A549 (cell line): ENCODE measurements around the gene BICD2.

Experiments
- JUN ChIP-seq, 2 experiments: fragments of >200 bp; sonication (Bioruptor Twin); formaldehyde crosslinking; IDR thresholded peaks; 2 replicates in 1 of 2; 3 replicates in 1 of 2; pipeline ENCODE4 v1.6.1; 2016 to 2017
- POLR2A ChIP-seq: IDR thresholded peaks from 2 replicates; pipeline ENCODE4 v1.6.1; 2012; ENCODE audit warnings: mild to moderate bottlenecking, low read length
- TF ChIP-seq, protein P1 (sequence below): fragments of >200 bp; sonication (Bioruptor Twin); formaldehyde crosslinking; IDR thresholded peaks from 3 replicates; pipeline ENCODE4 v1.5.1; 2016
- TF ChIP-seq, protein P2 (sequence below): fragments of 200-600 bp; sonication (generic); IDR thresholded peaks from 2 replicates; pipeline ENCODE4 v1.6.1; 2016; ENCODE audit warnings: antibody characterized with exemption, mild to moderate bottlenecking, moderate library complexity
- TF ChIP-seq, protein P3 (sequence below): fragments of 450-650 bp; IDR thresholded peaks from 2 replicates; pipeline ENCODE4 v1.6.1; 2014; ENCODE audit warnings: antibody characterized with exemption

DNA sequence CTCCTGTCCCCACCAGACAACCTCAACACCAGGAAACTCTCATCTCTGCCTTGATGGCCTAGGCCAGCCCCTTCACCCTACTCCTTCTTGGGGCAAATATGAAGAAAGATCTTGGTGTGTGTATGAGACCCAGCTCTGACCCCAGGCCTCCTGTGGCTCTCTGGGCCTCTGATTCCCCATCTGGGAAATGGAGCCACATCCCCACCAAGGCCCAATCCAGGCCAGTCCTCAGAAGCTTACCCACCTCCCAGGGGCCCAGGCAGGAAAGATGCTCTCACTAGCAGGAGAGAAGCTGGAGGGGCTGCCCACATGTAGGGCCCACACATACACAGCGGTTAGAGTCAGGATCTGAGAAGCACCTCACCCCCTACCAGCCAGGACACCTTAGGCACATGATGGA, 38.9 kb downstream of the BICD2 start:
- TF ChIP-seq JUN (IDR thresholded peaks at IDR 0.05) (no peak), POLR2A (no peak)
- TF ChIP-seq, protein P1, sequence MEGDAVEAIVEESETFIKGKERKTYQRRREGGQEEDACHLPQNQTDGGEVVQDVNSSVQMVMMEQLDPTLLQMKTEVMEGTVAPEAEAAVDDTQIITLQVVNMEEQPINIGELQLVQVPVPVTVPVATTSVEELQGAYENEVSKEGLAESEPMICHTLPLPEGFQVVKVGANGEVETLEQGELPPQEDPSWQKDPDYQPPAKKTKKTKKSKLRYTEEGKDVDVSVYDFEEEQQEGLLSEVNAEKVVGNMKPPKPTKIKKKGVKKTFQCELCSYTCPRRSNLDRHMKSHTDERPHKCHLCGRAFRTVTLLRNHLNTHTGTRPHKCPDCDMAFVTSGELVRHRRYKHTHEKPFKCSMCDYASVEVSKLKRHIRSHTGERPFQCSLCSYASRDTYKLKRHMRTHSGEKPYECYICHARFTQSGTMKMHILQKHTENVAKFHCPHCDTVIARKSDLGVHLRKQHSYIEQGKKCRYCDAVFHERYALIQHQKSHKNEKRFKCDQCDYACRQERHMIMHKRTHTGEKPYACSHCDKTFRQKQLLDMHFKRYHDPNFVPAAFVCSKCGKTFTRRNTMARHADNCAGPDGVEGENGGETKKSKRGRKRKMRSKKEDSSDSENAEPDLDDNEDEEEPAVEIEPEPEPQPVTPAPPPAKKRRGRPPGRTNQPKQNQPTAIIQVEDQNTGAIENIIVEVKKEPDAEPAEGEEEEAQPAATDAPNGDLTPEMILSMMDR, result no peak
- TF ChIP-seq, protein P2, sequence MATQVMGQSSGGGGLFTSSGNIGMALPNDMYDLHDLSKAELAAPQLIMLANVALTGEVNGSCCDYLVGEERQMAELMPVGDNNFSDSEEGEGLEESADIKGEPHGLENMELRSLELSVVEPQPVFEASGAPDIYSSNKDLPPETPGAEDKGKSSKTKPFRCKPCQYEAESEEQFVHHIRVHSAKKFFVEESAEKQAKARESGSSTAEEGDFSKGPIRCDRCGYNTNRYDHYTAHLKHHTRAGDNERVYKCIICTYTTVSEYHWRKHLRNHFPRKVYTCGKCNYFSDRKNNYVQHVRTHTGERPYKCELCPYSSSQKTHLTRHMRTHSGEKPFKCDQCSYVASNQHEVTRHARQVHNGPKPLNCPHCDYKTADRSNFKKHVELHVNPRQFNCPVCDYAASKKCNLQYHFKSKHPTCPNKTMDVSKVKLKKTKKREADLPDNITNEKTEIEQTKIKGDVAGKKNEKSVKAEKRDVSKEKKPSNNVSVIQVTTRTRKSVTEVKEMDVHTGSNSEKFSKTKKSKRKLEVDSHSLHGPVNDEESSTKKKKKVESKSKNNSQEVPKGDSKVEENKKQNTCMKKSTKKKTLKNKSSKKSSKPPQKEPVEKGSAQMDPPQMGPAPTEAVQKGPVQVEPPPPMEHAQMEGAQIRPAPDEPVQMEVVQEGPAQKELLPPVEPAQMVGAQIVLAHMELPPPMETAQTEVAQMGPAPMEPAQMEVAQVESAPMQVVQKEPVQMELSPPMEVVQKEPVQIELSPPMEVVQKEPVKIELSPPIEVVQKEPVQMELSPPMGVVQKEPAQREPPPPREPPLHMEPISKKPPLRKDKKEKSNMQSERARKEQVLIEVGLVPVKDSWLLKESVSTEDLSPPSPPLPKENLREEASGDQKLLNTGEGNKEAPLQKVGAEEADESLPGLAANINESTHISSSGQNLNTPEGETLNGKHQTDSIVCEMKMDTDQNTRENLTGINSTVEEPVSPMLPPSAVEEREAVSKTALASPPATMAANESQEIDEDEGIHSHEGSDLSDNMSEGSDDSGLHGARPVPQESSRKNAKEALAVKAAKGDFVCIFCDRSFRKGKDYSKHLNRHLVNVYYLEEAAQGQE, result no peak
- TF ChIP-seq, protein P3, sequence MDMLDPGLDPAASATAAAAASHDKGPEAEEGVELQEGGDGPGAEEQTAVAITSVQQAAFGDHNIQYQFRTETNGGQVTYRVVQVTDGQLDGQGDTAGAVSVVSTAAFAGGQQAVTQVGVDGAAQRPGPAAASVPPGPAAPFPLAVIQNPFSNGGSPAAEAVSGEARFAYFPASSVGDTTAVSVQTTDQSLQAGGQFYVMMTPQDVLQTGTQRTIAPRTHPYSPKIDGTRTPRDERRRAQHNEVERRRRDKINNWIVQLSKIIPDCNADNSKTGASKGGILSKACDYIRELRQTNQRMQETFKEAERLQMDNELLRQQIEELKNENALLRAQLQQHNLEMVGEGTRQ, result no peak
